22Rv1 (cell line): Measurements from ENCODE around the gene PPP4C.
"Not testable (repeated sequence)": the region's sequence is repeated elsewhere in the genome, so short reads cannot be mapped to it uniquely, and the experiment has no call there.

Experiments used
- H3K27ac ChIP-seq: fragments of 450-650 bp; 2 replicates; pipeline ENCODE4 v1.5.1; 2017
- ZFX ChIP-seq: fragments of 450-650 bp; IDR thresholded peaks from 2 replicates; pipeline ENCODE4 v1.6.1; 2017; ENCODE audit warnings: antibody characterized with exemption, borderline replicate concordance
- TF ChIP-seq, protein P1 (sequence below): fragments of 450-650 bp; IDR thresholded peaks from 2 replicates; pipeline ENCODE4 v1.5.1; 2017; ENCODE audit warnings: mild to moderate bottlenecking

Gene PPP4C

DNA sequence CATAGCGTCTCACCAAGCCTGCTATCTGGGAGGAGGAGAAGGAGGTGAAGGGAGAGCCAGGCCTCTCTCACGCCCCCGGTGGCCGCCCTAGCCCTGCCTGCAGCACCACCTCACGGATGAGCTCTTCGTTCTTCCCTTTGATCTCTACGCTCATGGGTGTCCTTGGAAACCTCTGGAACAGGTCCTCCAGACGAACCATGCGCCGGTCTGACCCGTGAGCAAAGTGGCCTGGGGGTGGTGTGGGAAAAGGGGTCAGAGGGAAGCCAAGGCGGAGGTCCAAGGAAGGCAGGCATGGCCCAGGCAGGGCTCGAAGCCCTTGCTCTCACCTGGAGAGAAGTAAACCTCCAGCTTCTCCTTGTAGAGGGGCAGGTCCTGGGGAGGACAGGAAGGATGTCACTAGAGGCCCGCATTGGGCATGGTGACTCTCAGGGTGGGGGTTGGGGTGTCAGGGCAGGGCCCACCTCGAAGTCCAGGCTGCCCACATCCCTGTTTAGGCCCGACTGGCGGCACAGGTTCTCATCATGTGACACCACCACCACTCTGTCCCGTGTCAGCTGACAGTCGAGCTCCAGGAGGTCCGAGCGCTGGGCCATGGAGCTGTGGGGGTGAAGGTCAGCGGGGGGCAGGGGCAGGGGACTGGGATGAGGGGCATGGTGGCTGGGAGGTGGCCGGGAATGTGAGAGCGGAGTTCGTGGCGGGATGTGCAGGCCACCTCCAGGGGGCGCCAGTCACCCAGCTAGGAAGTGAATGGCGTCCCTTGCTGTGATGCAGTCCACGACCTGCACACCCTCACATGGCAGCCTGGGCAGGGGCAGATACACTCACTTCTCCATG, 36.6 kb downstream of the PPP4C start:
- no peak overlapping the region for H3K27ac ChIP-seq
- TF ChIP-seq, protein P1, sequence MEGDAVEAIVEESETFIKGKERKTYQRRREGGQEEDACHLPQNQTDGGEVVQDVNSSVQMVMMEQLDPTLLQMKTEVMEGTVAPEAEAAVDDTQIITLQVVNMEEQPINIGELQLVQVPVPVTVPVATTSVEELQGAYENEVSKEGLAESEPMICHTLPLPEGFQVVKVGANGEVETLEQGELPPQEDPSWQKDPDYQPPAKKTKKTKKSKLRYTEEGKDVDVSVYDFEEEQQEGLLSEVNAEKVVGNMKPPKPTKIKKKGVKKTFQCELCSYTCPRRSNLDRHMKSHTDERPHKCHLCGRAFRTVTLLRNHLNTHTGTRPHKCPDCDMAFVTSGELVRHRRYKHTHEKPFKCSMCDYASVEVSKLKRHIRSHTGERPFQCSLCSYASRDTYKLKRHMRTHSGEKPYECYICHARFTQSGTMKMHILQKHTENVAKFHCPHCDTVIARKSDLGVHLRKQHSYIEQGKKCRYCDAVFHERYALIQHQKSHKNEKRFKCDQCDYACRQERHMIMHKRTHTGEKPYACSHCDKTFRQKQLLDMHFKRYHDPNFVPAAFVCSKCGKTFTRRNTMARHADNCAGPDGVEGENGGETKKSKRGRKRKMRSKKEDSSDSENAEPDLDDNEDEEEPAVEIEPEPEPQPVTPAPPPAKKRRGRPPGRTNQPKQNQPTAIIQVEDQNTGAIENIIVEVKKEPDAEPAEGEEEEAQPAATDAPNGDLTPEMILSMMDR, result peak; percentile 81
- TF ChIP-seq ZFX, result no peak

DNA sequence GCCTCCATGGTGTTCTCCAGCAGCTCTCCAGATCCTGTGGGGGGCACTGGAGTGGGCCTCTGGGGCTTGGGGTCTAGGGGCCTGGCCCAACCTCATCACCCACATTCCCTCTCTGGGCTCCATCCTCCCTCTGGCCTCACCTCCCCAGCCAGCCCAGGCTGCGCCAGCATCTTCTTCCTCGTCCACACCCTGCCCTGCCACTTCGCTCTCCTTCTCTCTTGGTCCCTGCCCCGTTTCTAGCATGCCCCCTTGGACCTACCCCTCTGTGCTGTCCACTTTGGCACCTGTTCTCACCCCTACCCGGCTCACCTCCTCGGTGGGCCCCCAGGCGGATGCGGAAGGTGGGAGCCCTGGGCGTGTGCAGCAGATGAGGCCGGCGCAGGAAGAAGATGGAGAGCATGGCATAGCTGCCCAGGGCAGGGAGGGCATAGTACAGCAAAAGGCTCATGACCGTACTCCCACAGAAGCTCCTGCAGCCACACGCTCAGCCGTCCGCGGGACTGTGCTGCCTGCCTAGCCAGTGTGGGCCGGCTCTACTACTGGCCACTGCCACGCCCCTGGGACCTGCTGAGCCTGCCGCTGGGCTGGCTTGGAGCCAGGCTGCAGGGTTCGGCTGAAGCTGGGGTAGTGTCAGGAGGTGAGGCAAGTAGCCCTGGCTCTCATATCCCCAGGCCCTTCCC, 37.4 kb downstream of the PPP4C start, which contains the start of gene GDPD3:
Gene GDPD3 (minus strand): TSS at position 507 of the 680 bp plus-strand sequence. CDS start 59 bp downstream, at position 448.
- TF ChIP-seq, protein P1, result peak; percentile 35
- TF ChIP-seq ZFX, result no peak

DNA sequence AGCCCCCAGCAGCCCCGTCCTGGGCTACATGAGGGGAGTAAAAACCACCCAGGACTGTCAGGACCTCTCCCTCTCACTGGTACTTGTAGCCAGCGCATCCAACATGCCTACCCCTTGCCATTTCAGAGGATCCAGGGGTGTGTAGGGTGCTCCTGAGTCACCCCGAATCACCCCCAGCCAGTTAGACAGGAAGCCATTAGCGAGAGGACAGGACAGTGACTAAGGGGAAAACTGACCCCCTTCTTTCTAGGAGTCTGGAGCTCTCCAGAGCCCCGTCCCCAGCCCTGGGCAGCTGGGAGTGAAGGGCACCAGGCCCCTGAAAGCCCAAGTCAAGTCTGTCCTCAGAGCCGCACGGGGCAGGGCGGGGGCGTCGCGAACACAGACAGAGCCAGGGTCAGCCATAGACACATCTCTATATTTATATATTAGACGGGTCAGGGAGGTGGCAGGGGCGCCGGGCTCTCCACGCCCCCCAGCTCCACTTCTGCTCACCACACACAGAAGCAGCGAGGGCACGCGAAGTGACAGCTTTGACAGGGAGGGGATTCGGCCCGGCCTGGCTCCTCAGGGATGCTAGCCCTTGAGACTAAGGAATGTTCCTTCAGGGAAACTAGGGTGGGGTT, 38.0 kb downstream of the PPP4C start:
- H3K27ac ChIP-seq, result peak overlapping the region; percentile 23
- TF ChIP-seq ZFX, result no peak
- TF ChIP-seq, protein P1, result no peak

More for the DNA sequence above, 37.4 kb downstream of the PPP4C start, which contains the start of gene GDPD3:
- H3K27ac ChIP-seq, result peak within 1 kb of the TSS; percentile 23

DNA sequence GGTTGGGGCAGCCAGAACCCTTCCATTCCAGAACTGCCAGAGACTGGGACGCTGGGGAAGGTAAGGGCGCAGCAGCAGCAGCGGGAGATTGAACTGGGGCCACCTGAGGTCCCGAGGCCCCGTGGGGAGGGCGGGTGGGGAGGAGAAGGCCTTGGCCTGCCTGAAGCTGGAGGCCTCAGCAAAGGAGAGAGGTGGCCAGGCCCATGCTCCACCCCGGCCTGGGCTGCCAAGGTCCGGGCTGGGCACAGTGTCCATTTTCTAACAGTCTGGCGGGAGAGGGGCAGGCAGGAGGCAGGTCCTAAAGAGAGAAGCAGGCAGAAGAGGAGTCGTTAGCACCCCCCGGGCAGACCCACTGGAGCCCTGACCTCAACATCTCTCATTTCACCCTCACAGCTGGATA, 38.6 kb downstream of the PPP4C start:
- H3K27ac ChIP-seq, result no peak overlapping the region
- no peak for TF ChIP-seq ZFX
- TF ChIP-seq, protein P1, result no peak

DNA sequence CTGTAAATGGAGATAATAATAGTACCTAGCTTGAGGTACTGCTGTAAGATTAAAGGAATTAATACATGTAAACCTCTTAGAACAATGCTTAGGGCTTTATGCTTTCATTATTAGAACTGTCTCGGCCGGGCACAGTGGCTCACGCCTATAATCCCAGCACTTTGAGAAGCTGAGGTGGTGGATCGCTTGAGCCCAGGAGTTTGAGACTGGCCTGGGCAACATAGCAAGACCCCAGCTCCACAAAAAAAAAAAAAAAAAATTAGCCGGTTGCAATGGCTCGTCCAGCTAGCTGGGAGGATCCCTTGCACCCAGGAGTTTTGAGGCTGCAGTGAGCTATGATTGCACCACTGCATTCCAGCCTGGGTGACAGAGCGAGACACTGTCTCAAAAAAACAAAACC, 39.0 kb downstream of the PPP4C start:
- not testable (repeated sequence) for H3K27ac ChIP-seq

DNA sequence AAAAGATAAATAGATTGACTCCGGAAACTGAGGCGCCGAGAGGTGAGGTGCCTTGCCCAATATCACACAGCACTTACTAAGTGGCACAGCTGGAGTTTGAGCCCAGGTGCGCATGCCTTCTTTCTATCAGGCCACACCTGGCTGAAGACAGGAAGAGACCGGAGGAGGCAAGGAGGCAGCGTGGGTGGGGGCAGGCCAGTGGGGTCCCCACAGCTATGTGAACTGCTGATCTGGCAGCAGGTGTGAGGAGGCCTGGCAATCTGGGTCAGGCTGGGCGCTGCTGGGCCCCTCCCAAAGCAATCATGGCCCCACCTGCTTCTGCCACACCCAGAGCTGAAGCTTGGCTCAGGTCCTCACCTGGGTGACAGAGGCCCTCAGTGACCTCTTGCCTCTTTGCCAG, 39.4 kb downstream of the PPP4C start:
- TF ChIP-seq, protein P1, result no peak
- TF ChIP-seq ZFX, result no peak
- no peak overlapping the region for H3K27ac ChIP-seq

DNA sequence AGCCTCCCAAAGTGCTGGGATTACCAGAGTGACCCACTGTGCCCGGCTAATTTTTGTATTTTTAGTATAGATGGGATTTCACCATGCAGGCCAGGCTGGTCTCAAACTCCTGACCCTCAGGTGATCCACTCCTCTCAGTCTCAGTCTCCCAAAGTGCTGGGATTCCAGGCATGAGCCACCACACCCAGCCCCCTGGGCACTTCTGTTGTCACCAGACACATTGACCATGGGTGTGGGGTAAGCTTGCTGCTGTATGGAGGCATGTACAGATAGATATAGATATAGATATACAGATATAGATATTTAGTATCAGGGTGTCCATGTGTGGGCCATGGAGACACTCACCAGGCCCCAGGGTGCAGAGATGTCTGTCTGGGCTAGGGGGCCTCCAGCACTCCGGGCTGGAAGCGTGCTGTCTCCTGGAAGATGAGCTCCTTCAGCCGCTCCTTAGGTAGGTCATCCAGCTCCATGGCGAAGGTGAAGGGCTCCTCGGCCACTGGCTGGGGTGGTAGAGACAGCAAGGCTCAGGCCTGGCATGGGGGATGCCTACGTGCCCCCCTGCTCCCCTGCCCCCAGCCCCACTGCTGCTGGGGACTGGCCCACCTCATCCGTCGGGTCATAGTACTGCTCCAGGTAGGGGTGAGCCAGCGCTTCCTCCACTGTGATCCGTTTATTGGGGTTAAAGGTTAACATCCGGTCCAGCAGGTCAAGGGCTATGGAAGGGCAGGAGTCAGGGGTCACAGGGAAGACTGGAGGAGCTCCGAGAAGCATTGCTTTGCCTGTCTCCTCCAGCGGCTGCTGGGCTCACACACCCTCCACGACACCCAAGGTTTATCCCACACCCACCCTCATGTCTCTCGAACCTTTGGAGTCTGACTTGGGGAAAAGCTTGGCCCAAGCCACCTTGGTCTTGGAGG, 40.8 kb downstream of the PPP4C start:
- TF ChIP-seq, protein P1, result no peak
- no peak for TF ChIP-seq ZFX
- H3K27ac ChIP-seq, result no peak overlapping the region
